Upper lobe of left lung (tissue), 4 donors: ENCODE data around the gene PIGM.

Source experiments
- CTCF ChIP-seq, 6 experiments: fragments of 450-650 bp in 4 of 6; fragments of 200-600 bp in 2 of 6; sonication (generic) in 2 of 6; IDR thresholded peaks; one replicate each; pipeline ENCODE4 v1.5.1; 2016 to 2019; ENCODE audit warnings: antibody characterized with exemption in 6 of 6
- EP300 ChIP-seq, 4 donors: sonication (generic); formaldehyde crosslinking; IDR thresholded peaks; one replicate each; pipeline ENCODE4 v1.5.1; 2017; ENCODE audit warnings: antibody characterized with exemption in 4 of 4, control low read depth in 2 of 4
- POLR2A ChIP-seq, 4 donors: fragments of 450-650 bp; IDR thresholded peaks; one replicate each; pipeline ENCODE4 v1.5.1; 2016 to 2017; ENCODE audit warnings: antibody characterized with exemption in 4 of 4, mild to moderate bottlenecking in 2 of 4
- POLR2AphosphoS5 ChIP-seq, 2 donors: sonication (generic); formaldehyde crosslinking; IDR thresholded peaks; one replicate each; pipeline ENCODE4 v1.5.1; 2017; ENCODE audit warnings: antibody characterized with exemption in 2 of 2

DNA sequence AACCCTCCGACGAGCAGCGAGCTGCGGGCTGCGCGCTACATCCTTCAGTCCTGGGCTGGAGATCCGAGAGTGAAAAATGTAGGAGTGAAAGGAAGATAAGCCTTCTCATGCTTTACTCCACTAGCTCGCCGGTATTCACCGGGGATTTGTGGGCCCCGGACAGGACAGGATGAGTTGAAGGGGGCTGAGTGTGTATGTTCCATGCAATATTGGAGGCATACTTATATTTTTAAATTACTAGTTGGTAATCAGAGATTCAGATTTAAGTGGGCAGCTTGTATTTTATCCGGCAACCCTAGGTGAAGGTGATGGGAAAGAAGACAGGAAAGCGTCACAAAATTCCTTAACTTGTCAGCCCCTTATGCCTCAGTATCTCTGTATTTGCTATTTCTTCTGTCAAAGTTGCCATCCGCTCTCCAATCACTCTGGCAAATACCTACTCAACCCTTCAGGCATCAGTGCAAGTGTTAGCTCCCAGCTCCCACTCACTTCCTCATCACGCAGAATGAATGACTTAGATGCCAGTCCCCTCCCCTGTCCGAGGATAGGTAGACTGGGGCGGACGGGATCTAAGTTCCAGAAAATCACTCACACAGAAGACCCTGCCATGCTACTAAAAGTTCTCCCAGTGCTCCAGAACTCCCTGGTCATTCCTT lies 503 bp upstream of the PIGM start:
- TF ChIP-seq CTCF (IDR thresholded peaks at IDR 0.05) (no peak), POLR2A (IDR thresholded peaks at IDR 0.05) (no peak), POLR2AphosphoS5 (IDR thresholded peaks at IDR 0.05) (no peak), EP300 (IDR thresholded peaks at IDR 0.05) (no peak)
